Sigmoid colon (tissue), 4 donors: ENCODE data around the gene CDC27.

Source experiments
- EP300 ChIP-seq, 4 donors: sonication (generic); formaldehyde crosslinking; IDR thresholded peaks; one replicate each; pipeline ENCODE4 v1.6.1; 2017; ENCODE audit warnings: antibody characterized with exemption in 4 of 4
- POLR2A ChIP-seq, 2 donors: fragments of 450-650 bp; IDR thresholded peaks; one replicate each; pipeline ENCODE4 v1.6.1; 2016; ENCODE audit warnings: antibody characterized with exemption in 2 of 2, mild to moderate bottlenecking in 2 of 2, moderate library complexity in 2 of 2
- POLR2AphosphoS5 ChIP-seq, 4 donors: sonication (generic); formaldehyde crosslinking; IDR thresholded peaks; one replicate each; pipeline ENCODE4 v1.6.1; 2017; ENCODE audit warnings: antibody characterized with exemption in 4 of 4
- TF ChIP-seq, protein P1 (sequence below), 4 experiments: fragments of 450-650 bp in 3 of 4; fragments of 200-600 bp in 1 of 4; IDR thresholded peaks; one replicate each; pipeline ENCODE4 v1.5.1; 2016 to 2019; ENCODE audit warnings: antibody characterized with exemption in 4 of 4, mild to moderate bottlenecking in 3 of 4, moderate library complexity in 2 of 4

DNA sequence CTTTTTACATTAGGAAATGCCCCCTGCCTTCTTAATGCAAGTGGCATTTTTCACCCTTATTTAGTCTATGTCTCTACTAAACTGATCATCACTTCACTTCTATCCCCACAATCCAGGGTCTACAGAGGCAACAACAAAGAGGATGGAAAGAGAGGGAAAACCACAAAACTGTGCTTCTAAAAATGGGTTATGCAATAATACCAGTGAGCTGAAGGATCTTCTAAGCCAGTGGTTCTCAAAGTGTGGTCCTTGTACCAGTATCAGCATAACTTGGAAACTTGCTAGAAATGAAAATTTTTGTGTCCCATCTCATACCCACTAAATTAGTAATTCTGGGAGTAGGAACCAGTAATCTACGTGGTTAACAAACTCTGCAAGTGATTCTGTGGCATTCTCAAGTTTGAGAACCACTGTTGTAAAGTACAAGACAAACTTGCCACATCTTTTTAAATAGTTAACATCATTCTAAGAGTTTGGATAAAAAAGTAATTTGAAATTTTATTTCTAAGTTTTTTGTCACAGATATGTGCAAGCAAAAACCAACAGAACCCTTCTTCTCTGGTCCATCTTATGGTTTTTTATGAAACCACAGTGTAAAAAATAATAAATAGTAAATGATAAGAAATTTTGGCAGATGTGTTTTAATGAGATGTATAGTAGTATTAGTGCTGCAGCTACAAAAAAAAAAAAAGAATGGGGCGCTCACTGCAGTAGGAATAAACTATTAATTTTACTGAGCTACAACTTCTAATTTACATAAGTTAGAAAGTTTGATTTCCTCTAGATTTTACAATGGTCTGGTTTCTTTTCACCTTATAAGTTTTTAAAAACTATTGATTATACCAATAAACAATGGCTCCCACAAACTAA is 16.2 kb downstream of the CDC27 start:
- TF ChIP-seq, protein P1, sequence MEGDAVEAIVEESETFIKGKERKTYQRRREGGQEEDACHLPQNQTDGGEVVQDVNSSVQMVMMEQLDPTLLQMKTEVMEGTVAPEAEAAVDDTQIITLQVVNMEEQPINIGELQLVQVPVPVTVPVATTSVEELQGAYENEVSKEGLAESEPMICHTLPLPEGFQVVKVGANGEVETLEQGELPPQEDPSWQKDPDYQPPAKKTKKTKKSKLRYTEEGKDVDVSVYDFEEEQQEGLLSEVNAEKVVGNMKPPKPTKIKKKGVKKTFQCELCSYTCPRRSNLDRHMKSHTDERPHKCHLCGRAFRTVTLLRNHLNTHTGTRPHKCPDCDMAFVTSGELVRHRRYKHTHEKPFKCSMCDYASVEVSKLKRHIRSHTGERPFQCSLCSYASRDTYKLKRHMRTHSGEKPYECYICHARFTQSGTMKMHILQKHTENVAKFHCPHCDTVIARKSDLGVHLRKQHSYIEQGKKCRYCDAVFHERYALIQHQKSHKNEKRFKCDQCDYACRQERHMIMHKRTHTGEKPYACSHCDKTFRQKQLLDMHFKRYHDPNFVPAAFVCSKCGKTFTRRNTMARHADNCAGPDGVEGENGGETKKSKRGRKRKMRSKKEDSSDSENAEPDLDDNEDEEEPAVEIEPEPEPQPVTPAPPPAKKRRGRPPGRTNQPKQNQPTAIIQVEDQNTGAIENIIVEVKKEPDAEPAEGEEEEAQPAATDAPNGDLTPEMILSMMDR (IDR thresholded peaks at IDR 0.05), result no peak
- TF ChIP-seq EP300 (IDR thresholded peaks at IDR 0.05) (no peak), POLR2A (IDR thresholded peaks at IDR 0.05) (no peak), POLR2AphosphoS5 (IDR thresholded peaks at IDR 0.05) (no peak)
